HTR-8/SVneo (cell line): Measurements from ENCODE around the gene RHBDD3.

Experiments
- DNase-seq: peaks from one replicate; pipeline ENCODE4 v3.0.0; 2011; ENCODE audit warnings: low spot score, mixed read lengths; ENCODE audit not compliant: insufficient read length
- FAIRE-seq: peaks from 2 replicates; lab custom pipeline; 2011; peaks lifted over from hg19 to GRCh38; lab: Jason Lieb, UNC

Gene RHBDD3

GRCh38 chr22:29267858-29268510, at the start of gene RHBDD3, which contains the start of gene EWSR1:
Gene RHBDD3, minus strand, starts transcription at chr22:29267981. Its CDS starts 2,355 bp downstream, at chr22:29265626.
Gene EWSR1, plus strand, starts transcription at chr22:29268268. Its CDS starts 69 bp downstream, at chr22:29268337.
- FAIRE-seq (peak; percentile 49), DNase-seq (peak; percentile 80)

- no peak for FAIRE-seq
- DNase-seq: no peak
Measured at GRCh38 chr22:29316141-29316828, 48.5 kb upstream of the RHBDD3 start.

GRCh38 chr22:29315286-29316140, 47.7 kb upstream of the RHBDD3 start, which contains the start of gene RASL10A:
Gene RASL10A, minus strand, starts transcription at chr22:29315697. Its CDS starts 451 bp downstream, at chr22:29315246.
- FAIRE-seq (no peak), DNase-seq (no peak)

- FAIRE-seq: peak; percentile 28
- DNase-seq: no peak
Measured at GRCh38 chr22:29314537-29315285, 46.9 kb upstream of the RHBDD3 start.

- DNase-seq: no peak
- FAIRE-seq: no peak
Measured at GRCh38 chr22:29313576-29314466, 46.0 kb upstream of the RHBDD3 start.

GRCh38 chr22:29313126-29313575, 45.4 kb upstream of the RHBDD3 start:
- DNase-seq (no peak), FAIRE-seq (no peak)

GRCh38 chr22:29312218-29313125, 44.7 kb upstream of the RHBDD3 start:
- no peak for DNase-seq
- FAIRE-seq: no peak

GRCh38 chr22:29311464-29312217, 43.9 kb upstream of the RHBDD3 start:
- DNase-seq (no peak), FAIRE-seq (no peak)

- FAIRE-seq (no peak), DNase-seq (peak; percentile 91)
Measured at GRCh38 chr22:29310863-29311339, 43.1 kb upstream of the RHBDD3 start.

- no peak for FAIRE-seq
- DNase-seq: no peak
Measured at GRCh38 chr22:29310065-29310862, 42.5 kb upstream of the RHBDD3 start.

GRCh38 chr22:29309332-29310064, 41.7 kb upstream of the RHBDD3 start:
- no peak for FAIRE-seq
- no peak for DNase-seq

- DNase-seq: no peak
Measured at GRCh38 chr22:29308791-29309262, 41.0 kb upstream of the RHBDD3 start.

GRCh38 chr22:29308148-29308790, 40.5 kb upstream of the RHBDD3 start:
- FAIRE-seq (no peak), DNase-seq (no peak)

More at GRCh38 chr22:29308791-29309262, 41.0 kb upstream of the RHBDD3 start:
- no peak for FAIRE-seq

GRCh38 chr22:29307596-29308147, 39.9 kb upstream of the RHBDD3 start:
- no peak for FAIRE-seq
- DNase-seq: no peak
